Stomach (tissue), 4 donors: ENCODE measurements around the gene ODF2.

Source experiments
- CTCF ChIP-seq, 7 experiments: fragments of 450-650 bp in 4 of 7; fragments of 200-600 bp in 3 of 7; sonication (generic) in 3 of 7; IDR thresholded peaks; one replicate each; pipeline ENCODE4 v1.5.1; 2016 to 2019; ENCODE audit warnings: antibody characterized with exemption in 7 of 7, control low read depth in 2 of 7, mild to moderate bottlenecking in 1 of 7
- POLR2A ChIP-seq, 4 donors: fragments of 450-650 bp; IDR thresholded peaks; one replicate each; pipeline ENCODE4 v1.6.1; 2016; ENCODE audit warnings: antibody characterized with exemption in 4 of 4, control low read depth in 2 of 4, mild to moderate bottlenecking in 1 of 4, moderate library complexity in 1 of 4

- TF ChIP-seq CTCF (IDR thresholded peaks at IDR 0.05) (no peak), POLR2A (IDR thresholded peaks at IDR 0.05) (no peak)
Measured at GRCh38 chr9:128442150-128442549, 13.7 kb upstream of the ODF2 start.
